Large intestine (tissue), 12 donors: ENCODE data around the gene CPEB4. TPM values are rescaled to one million over a fixed set of nuclear protein-coding genes. Genes with fewer than 3 reads are reported as not detected.

Source experiments
- DNase-seq, 2 donors: peaks; one replicate each; pipeline versions ENCODE4 v3.0.0 to v3.0.0-alpha.2; 2013
- H3K27ac ChIP-seq: one replicate; pipeline ENCODE4 v1.5.1; 2013; ENCODE audit warnings: low read length
- H3K27me3 ChIP-seq: 2 replicates; pipeline ENCODE4 v1.6.1; 2013; ENCODE audit warnings: low read length; ENCODE audit not compliant: control insufficient read depth, insufficient read depth
- H3K36me3 ChIP-seq: 2 replicates; pipeline ENCODE4 v1.6.1; 2013; ENCODE audit warnings: low read length; ENCODE audit not compliant: control insufficient read depth, insufficient read depth
- H3K4me1 ChIP-seq: one replicate; pipeline ENCODE4 v1.6.1; 2013; ENCODE audit warnings: low read length; ENCODE audit not compliant: control insufficient read depth, insufficient read depth
- H3K4me3 ChIP-seq: one replicate; pipeline ENCODE4 v1.5.1; 2013; ENCODE audit warnings: low read length
- H3K9me3 ChIP-seq: one replicate; pipeline ENCODE4 v1.6.1; 2013; ENCODE audit warnings: mild to moderate bottlenecking, low read depth, low read length, moderate library complexity; ENCODE audit not compliant: control insufficient read depth
- WGBS: methylation state at CpG from one replicate; pipeline ENCODE4 v1.1.5; 2013; ENCODE audit warnings: low lambda C conversion rate; ENCODE audit not compliant: insufficient coverage; 5-methylcytosine and 5-hydroxymethylcytosine counted together
- long read RNA-seq, 11 donors: transcript quantifications; one replicate each; lab custom pipeline, GENCODE V29; 2026
- polyA plus RNA-seq: library from polyadenylated mRNA; unstranded; fragments of 120-200 nt; gene quantifications from one replicate; pipeline ENCODE4 v1.2.1, GENCODE V29; 2013

The CPEB4 gene
- 46.6 TPM for polyA plus RNA-seq
- long read RNA-seq, donor 1, partial matches to known transcripts = 14 of 15 reads
- long read RNA-seq, donor 1, other reads (novel, unspliced or antisense) = 0 of 15 reads
- long read RNA-seq, donor 2, transcript CPEB4-208 (8 exons, 2,607 nt) = major isoform, 6 of 12 reads
- long read RNA-seq, donor 2, partial matches to known transcripts = 5 of 12 reads
- long read RNA-seq, donor 2, other reads (novel, unspliced or antisense) = 0 of 12 reads
- long read RNA-seq, donor 3, transcript CPEB4-208 (8 exons, 2,607 nt) = major isoform, 7 of 31 reads
- long read RNA-seq, donor 3, partial matches to known transcripts = 24 of 31 reads
- long read RNA-seq, donor 3, other reads (novel, unspliced or antisense) = 0 of 31 reads
- long read RNA-seq, donor 4, partial matches to known transcripts = 6 of 6 reads
- long read RNA-seq, donor 4, other reads (novel, unspliced or antisense) = 0 of 6 reads
- long read RNA-seq, donor 5, partial matches to known transcripts = 7 of 10 reads
- long read RNA-seq, donor 5, other reads (novel, unspliced or antisense) = 0 of 10 reads
- long read RNA-seq, donor 6, full-length matches to known transcripts = 5 of 12 reads
- long read RNA-seq, donor 6, partial matches to known transcripts = 7 of 12 reads
- long read RNA-seq, donor 6, other reads (novel, unspliced or antisense) = 0 of 12 reads
- long read RNA-seq, donor 7, full-length matches to known transcripts = 3 of 3 reads
- long read RNA-seq, donor 7, partial matches to known transcripts = 0 of 3 reads
- long read RNA-seq, donor 7, other reads (novel, unspliced or antisense) = 0 of 3 reads
- long read RNA-seq, donor 8, partial matches to known transcripts = 15 of 19 reads
- long read RNA-seq, donor 8, other reads (novel, unspliced or antisense) = 0 of 19 reads
- long read RNA-seq, donor 9, partial matches to known transcripts = 15 of 17 reads
- long read RNA-seq, donor 9, other reads (novel, unspliced or antisense) = 0 of 17 reads
- long read RNA-seq, donor 10, partial matches to known transcripts = 0 of 2 reads
- long read RNA-seq, donor 10, other reads (novel, unspliced or antisense) = 0 of 2 reads
- long read RNA-seq, donor 11, partial matches to known transcripts = 0 of 12 reads
- long read RNA-seq, donor 11, other reads (novel, unspliced or antisense) = 9 of 12 reads

DNA sequence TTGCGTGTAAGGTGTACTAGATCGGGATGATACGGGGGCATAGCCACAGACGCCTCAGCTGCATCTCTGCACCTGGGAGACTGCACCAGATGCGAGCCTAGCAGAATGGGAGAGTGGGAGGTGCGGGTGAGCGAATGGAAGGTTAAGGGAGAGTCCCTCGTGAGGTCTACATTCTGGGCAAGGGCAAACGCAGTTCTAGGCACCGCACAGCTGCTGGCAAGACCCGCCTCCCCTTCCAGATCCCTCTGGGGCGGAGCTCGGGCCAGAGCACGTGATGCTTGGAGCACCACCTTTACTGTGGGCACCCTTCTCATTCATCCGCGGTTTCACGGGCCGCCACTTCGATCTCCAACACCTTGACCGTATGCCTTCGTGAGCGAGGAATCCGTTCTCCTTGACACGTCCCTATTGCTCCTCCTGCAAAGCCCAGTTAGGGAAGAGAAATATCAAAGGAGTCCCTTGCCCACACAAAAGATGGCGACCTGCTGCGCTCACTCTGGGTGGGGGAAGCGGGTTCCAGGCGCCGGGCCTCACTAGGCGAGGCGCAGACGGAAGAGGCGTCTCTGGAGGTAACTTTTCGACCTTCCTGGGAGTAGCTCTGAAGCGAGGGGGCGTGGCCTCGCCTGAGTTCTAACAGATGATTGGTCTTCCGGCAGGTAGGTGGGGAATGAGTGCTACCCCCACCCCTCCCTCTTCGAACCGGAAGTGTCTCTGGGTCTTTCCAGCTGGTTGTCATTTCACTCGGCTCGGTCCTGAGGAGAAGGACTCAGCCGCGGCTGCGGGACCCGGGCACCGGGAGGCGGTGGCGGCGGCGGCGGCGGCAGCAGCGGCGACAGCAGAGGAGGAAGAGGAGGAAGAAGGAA, at the start of gene CPEB4:
Gene CPEB4 (plus strand): TSS at position 740 of the 863 bp plus-strand sequence. CDS start 1,385 bp downstream, outside the sequence.
- Histone ChIP-seq H3K36me3 (peaks cover 4% of the 10 kb centered on the region), H3K4me3 (peak within 1 kb of the TSS; percentile 94), H3K27ac (peak within 1 kb of the TSS; percentile 80), H3K4me1 (peaks cover 47% of the 10 kb centered on the region), H3K27me3 (no peaks in the 10 kb centered on the region), H3K9me3 (no peaks in the 10 kb centered on the region)
- DNase-seq = peak; percentile 100
- no CpG with 5 or more reads among the region's 55 CpGs for WGBS

DNA sequence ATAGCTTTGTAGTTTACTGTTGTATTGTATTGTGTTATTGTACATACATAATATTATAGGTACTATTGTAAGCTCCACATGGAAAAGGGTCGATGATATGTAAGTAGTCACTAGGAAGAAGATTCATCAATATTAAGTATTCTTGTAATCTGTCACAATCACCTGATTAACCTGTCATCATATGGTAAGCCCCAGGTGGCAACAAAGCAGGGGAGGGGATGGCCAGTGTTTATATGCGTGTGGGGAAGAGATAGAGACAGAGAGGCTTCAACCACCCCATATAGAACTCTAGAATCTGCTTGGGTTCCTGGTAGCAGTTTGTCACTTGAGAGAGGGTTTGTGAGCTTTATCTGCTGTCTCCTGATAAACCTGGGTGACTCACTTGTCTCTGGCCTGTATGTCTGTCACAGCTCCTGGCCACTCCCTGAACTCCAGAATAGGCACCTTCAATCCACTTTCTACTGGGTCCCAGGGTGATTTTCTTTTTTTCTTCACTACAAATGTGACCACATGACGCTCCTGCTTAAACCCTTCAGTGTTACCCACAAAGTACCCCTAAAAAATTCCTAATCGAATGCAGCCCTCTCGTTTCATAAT, 48.9 kb upstream of the CPEB4 start:
- Histone ChIP-seq H3K36me3 (no peaks in the 10 kb centered on the region), H3K4me1 (peaks cover 13% of the 10 kb centered on the region), H3K27ac (peak overlapping the region; percentile 59), H3K9me3 (no peaks in the 10 kb centered on the region), H3K4me3 (no peak overlapping the region), H3K27me3 (no peaks in the 10 kb centered on the region)
- DNase-seq = peak; percentile 75 to 82
- no CpG with 5 or more reads among the region's 5 CpGs for WGBS

DNA sequence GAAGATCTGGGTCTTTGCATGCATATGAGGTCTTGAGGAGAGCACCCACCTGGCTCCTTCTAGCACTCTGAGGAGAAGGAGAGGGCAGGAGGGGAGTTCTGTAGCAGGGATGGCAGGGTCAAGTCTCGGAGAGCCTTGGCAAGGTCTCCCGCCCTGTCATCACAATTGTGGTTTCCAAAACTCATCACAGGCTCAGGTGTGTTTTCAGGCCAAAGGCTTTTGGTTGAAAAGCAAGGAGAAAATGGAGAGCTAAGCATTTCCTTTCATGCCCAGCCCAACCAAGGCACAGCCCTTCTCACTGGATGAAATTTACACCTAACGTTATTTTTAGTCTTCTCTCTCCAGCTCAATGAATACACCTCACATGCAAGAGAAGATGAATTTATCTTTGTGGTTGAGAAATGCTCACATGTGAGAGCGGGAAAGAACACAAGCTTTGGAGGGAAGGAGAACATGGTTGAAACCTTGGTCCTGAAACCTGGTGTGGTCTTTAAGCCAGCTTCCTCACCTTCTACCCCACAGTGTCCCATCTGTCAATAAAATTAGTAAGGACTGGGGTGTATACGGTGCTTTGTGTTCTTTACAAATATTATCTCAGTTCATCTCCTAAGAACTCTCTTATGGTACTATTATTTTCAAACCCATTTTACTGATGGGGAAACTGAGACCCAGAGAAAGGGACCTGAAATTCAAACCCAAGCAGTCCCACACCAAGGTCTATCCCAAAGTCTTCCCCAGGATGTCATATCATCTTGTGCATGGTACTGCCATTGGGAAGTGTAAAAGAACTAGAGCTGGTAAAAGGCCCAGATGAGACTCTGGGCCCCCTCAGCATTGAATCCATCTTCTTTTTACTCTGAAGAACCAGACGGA, 47.8 kb upstream of the CPEB4 start:
- WGBS = 100% methylated on average over 3 of the region's 6 CpGs
- no peaks in the 10 kb centered on the region for H3K36me3 ChIP-seq
- no peak overlapping the region for H3K27ac ChIP-seq
- H3K4me1 ChIP-seq = peaks cover 13% of the 10 kb centered on the region
- DNase-seq = no peak
- no peak overlapping the region for H3K4me3 ChIP-seq
- no peaks in the 10 kb centered on the region for H3K27me3 ChIP-seq
- no peaks in the 10 kb centered on the region for H3K9me3 ChIP-seq

DNA sequence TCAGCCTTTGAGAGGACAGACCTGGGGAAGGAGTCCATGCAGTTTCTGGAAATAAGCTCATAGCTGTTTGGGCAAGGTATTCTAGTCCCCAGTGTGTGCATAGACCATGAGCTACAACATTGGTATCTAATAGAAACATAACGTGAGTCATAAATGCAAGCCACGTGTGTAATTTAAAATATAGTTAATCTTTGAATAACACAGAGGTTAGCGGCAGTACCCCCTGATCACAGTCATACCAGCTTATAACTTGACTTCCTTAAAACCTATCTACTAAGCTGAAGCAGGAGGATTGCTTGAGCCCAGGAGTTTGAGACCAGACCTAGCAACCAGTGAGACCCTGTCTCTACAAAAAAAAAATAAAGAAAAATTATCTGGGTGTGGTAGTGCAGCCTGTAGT, 46.4 kb upstream of the CPEB4 start:
- Histone ChIP-seq H3K27ac (no peak overlapping the region), H3K27me3 (no peaks in the 10 kb centered on the region), H3K4me3 (no peak overlapping the region), H3K4me1 (peaks cover 20% of the 10 kb centered on the region), H3K36me3 (no peaks in the 10 kb centered on the region), H3K9me3 (no peaks in the 10 kb centered on the region)
- no peak for DNase-seq
- WGBS = no CpG with 5 or more reads among the region's 3 CpGs

DNA sequence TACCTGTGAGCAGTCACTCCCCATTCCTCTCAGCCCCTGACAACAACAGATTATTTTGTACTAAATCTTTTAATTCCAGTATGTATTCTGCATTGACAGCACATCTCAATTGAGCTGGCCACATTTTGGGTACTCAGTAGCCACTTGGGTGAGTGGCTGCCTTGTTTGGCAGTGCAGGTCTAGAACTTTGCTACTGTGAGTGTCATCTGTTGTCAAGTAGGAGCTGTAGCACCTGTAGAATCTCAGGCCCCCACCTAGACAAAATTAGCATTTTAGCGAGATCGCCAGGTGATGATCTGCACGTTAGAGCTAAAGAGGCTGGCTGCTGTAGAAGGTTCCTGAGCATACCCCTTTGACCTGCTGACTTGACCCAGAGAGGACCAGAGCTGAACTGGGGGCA, 44.4 kb upstream of the CPEB4 start:
- Histone ChIP-seq H3K4me3 (no peak overlapping the region), H3K4me1 (peaks cover 25% of the 10 kb centered on the region), H3K9me3 (peaks cover 17% of the 10 kb centered on the region), H3K27ac (no peak overlapping the region), H3K36me3 (no peaks in the 10 kb centered on the region), H3K27me3 (no peaks in the 10 kb centered on the region)
- DNase-seq = no peak
- WGBS = no CpG with 5 or more reads among the region's 3 CpGs

DNA sequence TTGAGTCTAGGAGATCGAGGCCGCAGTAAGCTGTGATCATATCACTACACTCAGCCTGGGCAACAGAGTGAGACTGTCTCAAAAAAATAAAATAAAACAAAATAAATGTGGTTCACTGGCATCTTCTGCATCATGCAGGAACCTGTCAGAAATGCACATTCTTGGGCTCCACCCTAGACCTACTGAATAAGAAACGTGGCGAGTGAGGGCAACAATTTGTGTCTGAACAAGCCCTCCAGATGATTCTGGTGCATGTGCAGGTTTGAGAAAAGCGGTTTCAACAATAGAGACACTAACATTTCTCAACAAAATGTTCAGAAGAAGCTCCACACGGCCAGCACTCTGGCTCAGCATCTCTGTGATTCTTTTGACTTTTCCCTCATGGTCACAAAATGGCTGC, 42.8 kb upstream of the CPEB4 start:
- WGBS = no CpG with 5 or more reads among the region's 6 CpGs
- H3K36me3 ChIP-seq = no peaks in the 10 kb centered on the region
- peaks cover 17% of the 10 kb centered on the region for H3K9me3 ChIP-seq
- DNase-seq = no peak
- peaks cover 13% of the 10 kb centered on the region for H3K4me1 ChIP-seq
- H3K4me3 ChIP-seq = no peak overlapping the region
- H3K27ac ChIP-seq = no peak overlapping the region
- no peaks in the 10 kb centered on the region for H3K27me3 ChIP-seq

DNA sequence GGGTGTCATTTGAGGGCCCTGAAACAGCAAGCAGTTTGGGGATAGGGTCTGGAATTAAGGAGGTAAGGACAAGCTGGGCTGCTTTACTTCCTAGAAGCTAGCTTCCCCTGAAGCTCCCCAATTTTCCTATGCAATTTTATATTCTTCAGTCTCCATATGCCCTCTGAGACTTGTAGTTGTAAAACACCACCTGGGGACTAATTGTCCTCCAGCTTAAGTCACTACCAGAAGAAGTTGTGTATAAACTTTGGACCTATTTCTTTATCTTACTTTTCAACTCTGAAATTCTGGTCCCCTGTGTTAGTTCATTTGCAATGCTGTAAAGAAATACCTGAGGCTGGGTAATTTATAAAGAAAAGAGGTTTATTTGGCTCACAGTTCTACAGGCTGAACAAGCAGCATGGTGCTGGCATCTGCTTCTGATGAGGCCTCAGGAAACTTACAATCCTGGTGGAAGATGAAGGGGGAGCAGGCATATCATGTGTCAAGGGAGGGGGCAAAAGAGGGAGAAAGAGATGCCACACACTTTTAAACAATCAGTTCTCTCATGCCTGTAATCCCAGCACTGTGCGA, 41.1 kb upstream of the CPEB4 start:
- Histone ChIP-seq H3K4me1 (peaks cover 13% of the 10 kb centered on the region), H3K4me3 (no peak overlapping the region), H3K27ac (peak overlapping the region; percentile 74), H3K27me3 (no peaks in the 10 kb centered on the region), H3K9me3 (peaks cover 17% of the 10 kb centered on the region), H3K36me3 (no peaks in the 10 kb centered on the region)
- DNase-seq = peak in 1 of 2 donors; percentile 77
- 40% methylated on average over 1 of the region's 1 CpG for WGBS

DNA sequence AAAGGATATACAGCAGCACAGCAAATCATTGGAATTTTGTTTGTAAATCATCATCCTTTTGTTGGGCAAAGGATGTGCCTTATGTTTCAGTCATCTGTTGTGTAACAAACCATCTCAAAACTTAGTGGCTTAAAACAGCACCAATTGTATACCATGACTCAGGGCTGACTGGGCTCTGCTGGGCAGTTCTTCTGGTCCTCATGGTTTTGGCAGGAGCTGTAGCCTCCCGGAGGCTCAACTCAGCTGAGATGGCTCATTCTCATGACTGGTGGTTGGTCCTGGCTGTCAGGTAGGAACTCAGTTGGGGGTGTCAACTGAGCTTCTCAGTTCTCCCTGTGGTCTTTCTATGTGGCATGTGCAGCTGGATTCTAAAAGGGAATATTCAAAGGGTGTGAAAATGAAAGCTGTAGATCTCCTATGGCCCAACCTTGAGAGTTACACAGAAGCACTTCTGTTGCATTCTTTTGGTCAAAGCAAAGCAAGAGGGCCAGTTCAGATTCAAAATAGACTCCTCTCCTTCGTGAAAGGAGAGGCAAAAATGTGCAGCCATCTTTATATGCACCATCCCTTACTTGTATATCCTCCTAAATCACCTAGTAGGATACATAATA, 39.1 kb upstream of the CPEB4 start:
- H3K36me3 ChIP-seq = no peaks in the 10 kb centered on the region
- H3K4me3 ChIP-seq = no peak overlapping the region
- no peak overlapping the region for H3K27ac ChIP-seq
- H3K4me1 ChIP-seq = peaks cover 17% of the 10 kb centered on the region
- H3K9me3 ChIP-seq = peaks cover 17% of the 10 kb centered on the region
- no CpG with 5 or more reads among the region's 2 CpGs for WGBS
- DNase-seq = no peak
- no peaks in the 10 kb centered on the region for H3K27me3 ChIP-seq
